ENCODE data around the gene NR2F1-AS1. TPM values are rescaled to one million over a fixed set of nuclear protein-coding genes. Genes with fewer than 3 reads are reported as not detected.

NR2F1-AS1 gene
- polyA plus RNA-seq, 2 of the 4 experiments (the other 2 are of a cell fraction): 5.5 to 8.3 TPM

- DNase-seq (ENCODE audit: low read depth in 1 of 2, low spot score in 1 of 2) (no peak), FAIRE-seq (no peak), ATAC-seq (no peak)
- Histone ChIP-seq H3K4me1 (peaks cover 11% of the 10 kb centered on the region; the same call in 2 of the 3 replicates), H3K9me3 (no peaks in the 10 kb centered on the region), H3K4me3 (no peak overlapping the region), H3K27ac (no peak overlapping the region), H3K4me2 (no peak overlapping the region)
- WGBS (ENCODE audit: missing lambda C conversion rate): 80% methylated on average over 6 of the region's 6 CpGs
- POLR2A ChIA-PET: no interaction called here
- TF ChIP-seq TFCP2L1 (CRISPR knock-in tag; IDR thresholded peaks at IDR 0.05): no peak
- TF ChIP-seq HOXB13 (CRISPR knock-in tag; IDR thresholded peaks at IDR 0.05; ENCODE audit: low read depth): no peak
- no peak for TF ChIP-seq KDM1A (IDR thresholded peaks at IDR 0.05; ENCODE audit: low read depth)
- TF ChIP-seq FOSB (CRISPR knock-in tag; IDR thresholded peaks at IDR 0.05): no peak
- TF ChIP-seq ATOH8 (CRISPR knock-in tag; IDR thresholded peaks at IDR 0.05; ENCODE audit: low read depth): no peak
- TF ChIP-seq, protein P1, sequence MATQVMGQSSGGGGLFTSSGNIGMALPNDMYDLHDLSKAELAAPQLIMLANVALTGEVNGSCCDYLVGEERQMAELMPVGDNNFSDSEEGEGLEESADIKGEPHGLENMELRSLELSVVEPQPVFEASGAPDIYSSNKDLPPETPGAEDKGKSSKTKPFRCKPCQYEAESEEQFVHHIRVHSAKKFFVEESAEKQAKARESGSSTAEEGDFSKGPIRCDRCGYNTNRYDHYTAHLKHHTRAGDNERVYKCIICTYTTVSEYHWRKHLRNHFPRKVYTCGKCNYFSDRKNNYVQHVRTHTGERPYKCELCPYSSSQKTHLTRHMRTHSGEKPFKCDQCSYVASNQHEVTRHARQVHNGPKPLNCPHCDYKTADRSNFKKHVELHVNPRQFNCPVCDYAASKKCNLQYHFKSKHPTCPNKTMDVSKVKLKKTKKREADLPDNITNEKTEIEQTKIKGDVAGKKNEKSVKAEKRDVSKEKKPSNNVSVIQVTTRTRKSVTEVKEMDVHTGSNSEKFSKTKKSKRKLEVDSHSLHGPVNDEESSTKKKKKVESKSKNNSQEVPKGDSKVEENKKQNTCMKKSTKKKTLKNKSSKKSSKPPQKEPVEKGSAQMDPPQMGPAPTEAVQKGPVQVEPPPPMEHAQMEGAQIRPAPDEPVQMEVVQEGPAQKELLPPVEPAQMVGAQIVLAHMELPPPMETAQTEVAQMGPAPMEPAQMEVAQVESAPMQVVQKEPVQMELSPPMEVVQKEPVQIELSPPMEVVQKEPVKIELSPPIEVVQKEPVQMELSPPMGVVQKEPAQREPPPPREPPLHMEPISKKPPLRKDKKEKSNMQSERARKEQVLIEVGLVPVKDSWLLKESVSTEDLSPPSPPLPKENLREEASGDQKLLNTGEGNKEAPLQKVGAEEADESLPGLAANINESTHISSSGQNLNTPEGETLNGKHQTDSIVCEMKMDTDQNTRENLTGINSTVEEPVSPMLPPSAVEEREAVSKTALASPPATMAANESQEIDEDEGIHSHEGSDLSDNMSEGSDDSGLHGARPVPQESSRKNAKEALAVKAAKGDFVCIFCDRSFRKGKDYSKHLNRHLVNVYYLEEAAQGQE (IDR thresholded peaks at IDR 0.05): no peak
- no peak for TF ChIP-seq CEBPB (IDR thresholded peaks at IDR 0.05)
- no peak for TF ChIP-seq RAD21 (conservative IDR thresholded peaks at IDR 0.05 in 1 of 2, IDR thresholded peaks at IDR 0.05 in 1 of 2)
- no peak for TF ChIP-seq RFX5 (IDR thresholded peaks at IDR 0.05)
- no peak for TF ChIP-seq CHD2 (IDR thresholded peaks at IDR 0.05; ENCODE audit: low read length, partially characterized antibody)
- no peak for TF ChIP-seq HMGXB4 (CRISPR knock-in tag; IDR thresholded peaks at IDR 0.05; ENCODE audit: borderline replicate concordance)
- TF ChIP-seq POLR2A (IDR thresholded peaks at IDR 0.05; ENCODE audit: low read length): no peak
- no peak for TF ChIP-seq ZFP36 (IDR thresholded peaks at IDR 0.05; ENCODE audit: borderline replicate concordance, partially characterized antibody)
- TF ChIP-seq, protein P2, sequence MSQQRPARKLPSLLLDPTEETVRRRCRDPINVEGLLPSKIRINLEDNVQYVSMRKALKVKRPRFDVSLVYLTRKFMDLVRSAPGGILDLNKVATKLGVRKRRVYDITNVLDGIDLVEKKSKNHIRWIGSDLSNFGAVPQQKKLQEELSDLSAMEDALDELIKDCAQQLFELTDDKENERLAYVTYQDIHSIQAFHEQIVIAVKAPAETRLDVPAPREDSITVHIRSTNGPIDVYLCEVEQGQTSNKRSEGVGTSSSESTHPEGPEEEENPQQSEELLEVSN (IDR thresholded peaks at IDR 0.05; ENCODE audit: borderline replicate concordance, low read depth): no peak
- no peak for TF ChIP-seq POLR2AphosphoS2 (conservative IDR thresholded peaks at IDR 0.05; ENCODE audit: low read length)
- TF ChIP-seq ZSCAN20 (CRISPR knock-in tag; IDR thresholded peaks at IDR 0.05): no peak
- TF ChIP-seq CBX8 (IDR thresholded peaks at IDR 0.05): no peak
- CTCF ChIA-PET: no interaction called here
These were observed 155.9 kb downstream of the NR2F1-AS1 start for GRCh38 chr5:93425096-93425495.

- DNase-seq (ENCODE audit: low read depth in 1 of 2, low spot score in 1 of 2) (no peak), FAIRE-seq (no peak), ATAC-seq (no peak)
- no peaks in the 10 kb centered on the region for H3K4me1 ChIP-seq
- H3K4me3 ChIP-seq: no peak overlapping the region
- no peak overlapping the region for H3K4me2 ChIP-seq
- no peak for TF ChIP-seq ATOH8 (CRISPR knock-in tag; IDR thresholded peaks at IDR 0.05; ENCODE audit: low read depth)
- no peak for TF ChIP-seq HOXA7 (CRISPR knock-in tag; IDR thresholded peaks at IDR 0.05)
- no peak for TF ChIP-seq GATA3 (IDR thresholded peaks at IDR 0.05; ENCODE audit: borderline replicate concordance)
- TF ChIP-seq EHMT2 (IDR thresholded peaks at IDR 0.05; ENCODE audit: low read depth): no peak
- TF ChIP-seq PBX3 (IDR thresholded peaks at IDR 0.05): no peak
- no peak for TF ChIP-seq CEBPB (IDR thresholded peaks at IDR 0.05)
- no peak for TF ChIP-seq EHF (CRISPR knock-in tag; IDR thresholded peaks at IDR 0.05)
- TF ChIP-seq, protein P2 (IDR thresholded peaks at IDR 0.05; ENCODE audit: borderline replicate concordance, low read depth): no peak
- TF ChIP-seq ZC3H11A (IDR thresholded peaks at IDR 0.05): no peak
- no peak for TF ChIP-seq HEYL (CRISPR knock-in tag; IDR thresholded peaks at IDR 0.05)
- CTCF ChIA-PET: no interaction called here
- no peaks in the 10 kb centered on the region for H3K9me3 ChIP-seq
- 77% methylated on average over 3 of the region's 3 CpGs for whole genome bisulfite sequencing (ENCODE audit: missing lambda C conversion rate)
- H3K27ac ChIP-seq: no peak overlapping the region
- POLR2A ChIA-PET: no interaction called here
These were observed 157.7 kb downstream of the NR2F1-AS1 start for GRCh38 chr5:93423300-93423699.

All from A549 (cell line).